IMR-90 (cell line): ENCODE results near the gene CHRM1. TPM values are rescaled to one million over a fixed set of nuclear protein-coding genes. Genes with fewer than 3 reads are reported as not detected.

Experiments used
- ATAC-seq: fragments of 200-7000 bp; cut with Tn5 transposase; 2 replicates; pipeline ENCODE4 v1.9.1; 2020; ENCODE audit warnings: low read depth, mild to moderate bottlenecking, moderate library complexity
- BruUV-seq: library from RNA; stranded (reverse); fragments of 400-500 nt; replicated peaks from 2 replicates; lab custom pipeline; 2021; lab: Mats Ljungman, UMichigan
- CTCF ChIA-PET: fragments of 300-600 bp; formaldehyde crosslinking; extraction: SDS; loops from one replicate; lab custom pipeline; 2021; ENCODE audit warnings: antibody characterized with exemption; lab: Yijun Ruan, JAX
- POLR2A ChIA-PET: fragments of 300-600 bp; sonication (Branson Sonifier 250); formaldehyde crosslinking; loops from one replicate; lab custom pipeline; 2022; ENCODE audit warnings: antibody characterized with exemption; ENCODE audit not compliant: unreplicated experiment; lab: Charles Lee
- DNase-seq: peaks from one replicate; pipeline ENCODE4 v3.0.0; 2013
- H2AFZ ChIP-seq: replicated peaks from 2 replicates; pipeline ENCODE3; 2013; ENCODE audit warnings: low read length, mild to moderate bottlenecking; ENCODE audit not compliant: poor library complexity
- H2AK5ac ChIP-seq: 2 replicates; pipeline ENCODE4 v1.6.1; 2013; ENCODE audit warnings: low read depth, low read length, inconsistent platforms
- H2AK9ac ChIP-seq: replicated peaks from 2 replicates; pipeline ENCODE3; 2013; ENCODE audit warnings: mild to moderate bottlenecking, low read depth, low read length, moderate library complexity; ENCODE audit not compliant: poor library complexity
- H2BK120ac ChIP-seq: 2 replicates; pipeline ENCODE4 v1.6.1; 2013; ENCODE audit warnings: low read depth, low read length, inconsistent platforms
- H2BK15ac ChIP-seq: 3 replicates; pipeline ENCODE4 v1.6.1; 2013; ENCODE audit warnings: low read depth, low read length, inconsistent platforms
- H2BK20ac ChIP-seq: 2 replicates; pipeline ENCODE4 v1.6.1; 2013; ENCODE audit warnings: low read depth, mild to moderate bottlenecking, inconsistent platforms, low read length, moderate library complexity
- H2BK5ac ChIP-seq: 2 replicates; pipeline ENCODE4 v1.6.1; 2013; ENCODE audit warnings: mild to moderate bottlenecking, low read depth, low read length, inconsistent platforms; ENCODE audit not compliant: poor library complexity, severe bottlenecking
- H3K14ac ChIP-seq: replicated peaks from 2 replicates; pipeline ENCODE4 v1.6.1; 2013; ENCODE audit warnings: low read depth, low read length, inconsistent platforms
- H3K18ac ChIP-seq: 2 replicates; pipeline ENCODE4 v1.6.1; 2013; ENCODE audit warnings: low read depth, low read length, control low read depth
- H3K23ac ChIP-seq: 2 replicates; pipeline ENCODE4 v1.6.1; 2013; ENCODE audit warnings: low read depth, low read length, inconsistent platforms
- H3K27ac ChIP-seq: 2 replicates; pipeline ENCODE4 v1.5.1; 2013; ENCODE audit warnings: mild to moderate bottlenecking, control low read depth, low read length; ENCODE audit not compliant: insufficient read depth
- H3K27me3 ChIP-seq: 2 replicates; pipeline ENCODE4 v1.6.1; 2013; ENCODE audit warnings: low read length; ENCODE audit not compliant: control insufficient read depth, insufficient read depth
- H3K36me3 ChIP-seq: 2 replicates; pipeline ENCODE4 v1.6.1; 2013; ENCODE audit warnings: low read length, mixed read lengths; ENCODE audit not compliant: control insufficient read depth, insufficient read depth
- H3K4ac ChIP-seq: 2 replicates; pipeline ENCODE4 v1.6.1; 2013; ENCODE audit warnings: low read depth, low read length, inconsistent platforms
- H3K4me1 ChIP-seq: 2 replicates; pipeline ENCODE4 v1.6.1; 2013; ENCODE audit warnings: low read length, mixed read lengths; ENCODE audit not compliant: control insufficient read depth, insufficient read depth
- H3K4me2 ChIP-seq: 2 replicates; pipeline ENCODE4 v1.6.1; 2013; ENCODE audit warnings: low read depth, mild to moderate bottlenecking, control low read depth, low read length, moderate library complexity
- H3K4me3 ChIP-seq: 2 replicates; pipeline ENCODE4 v1.5.1; 2013; ENCODE audit warnings: low read depth, mild to moderate bottlenecking, control low read depth, low read length, moderate library complexity; ENCODE audit not compliant: insufficient read depth
- H3K56ac ChIP-seq: 2 replicates; pipeline ENCODE4 v1.6.1; 2013; ENCODE audit warnings: low read length, inconsistent platforms; ENCODE audit not compliant: insufficient read depth; ENCODE audit errors: extremely low read depth
- H3K79me1 ChIP-seq, 2 experiments: 2 replicates each; pipeline ENCODE4 v1.6.1; 2013; ENCODE audit warnings: low read length in 2 of 2, inconsistent platforms in 1 of 2, low read depth in 1 of 2
- H3K9ac ChIP-seq: 2 replicates; pipeline ENCODE4 v1.6.1; 2013; ENCODE audit warnings: low read depth, low read length, control low read depth
- H3K9me1 ChIP-seq: 2 replicates; pipeline ENCODE4 v1.6.1; 2013; ENCODE audit warnings: low read length, inconsistent platforms; ENCODE audit not compliant: insufficient read depth
- H3K9me3 ChIP-seq: 2 replicates; pipeline ENCODE4 v1.6.1; 2013; ENCODE audit warnings: low read length; ENCODE audit not compliant: control insufficient read depth, insufficient read depth
- H4K20me1 ChIP-seq: 2 replicates; pipeline ENCODE4 v1.6.1; 2013; ENCODE audit warnings: low read length, inconsistent platforms; ENCODE audit not compliant: insufficient read depth
- H4K5ac ChIP-seq: 2 replicates; pipeline ENCODE4 v1.6.1; 2013; ENCODE audit warnings: mild to moderate bottlenecking, low read depth, low read length, control low read depth
- H4K8ac ChIP-seq, 2 experiments: 2 replicates each; pipeline ENCODE4 v1.6.1; 2013; ENCODE audit warnings: low read depth in 2 of 2, low read length in 2 of 2, control low read depth in 1 of 2, inconsistent platforms in 1 of 2
- H4K91ac ChIP-seq: 2 replicates; pipeline ENCODE4 v1.6.1; 2013; ENCODE audit warnings: low read depth, low read length, inconsistent platforms; ENCODE audit not compliant: insufficient read depth
- CEBPB ChIP-seq: IDR thresholded peaks from 2 replicates; pipeline ENCODE4 v1.6.1; 2012; ENCODE audit warnings: low read depth, low read length, improper control_type of control experiment
- CHD1 ChIP-seq: IDR thresholded peaks from 2 replicates; pipeline ENCODE4 v1.6.1; 2012; ENCODE audit warnings: low read depth, low read length, improper control_type of control experiment
- MXI1 ChIP-seq: IDR thresholded peaks from 2 replicates; pipeline ENCODE4 v1.6.1; 2012; ENCODE audit warnings: low read depth, mild to moderate bottlenecking, low read length, moderate library complexity, borderline replicate concordance
- RAD21 ChIP-seq: IDR thresholded peaks from 2 replicates; pipeline ENCODE4 v1.6.1; 2012; ENCODE audit warnings: low read length, improper control_type of control experiment
- RFX5 ChIP-seq: IDR thresholded peaks from 2 replicates; pipeline ENCODE4 v1.8.0; 2012; ENCODE audit warnings: low read depth, mild to moderate bottlenecking, low read length, moderate library complexity
- SMC3 ChIP-seq: fragments of 150-350 bp; IDR thresholded peaks from 2 replicates; pipeline ENCODE4 v1.6.1; 2016; ENCODE audit warnings: low read depth, mild to moderate bottlenecking, antibody characterized with exemption, low read length, moderate library complexity
- WGBS, 2 experiments: methylation state at CpG; one replicate each; pipeline versions ENCODE4 v1.1.5 to v1.1.7; 2013; ENCODE audit warnings: missing lambda C conversion rate in 2 of 2; ENCODE audit not compliant: insufficient read length in 1 of 2; ENCODE audit errors: extremely low coverage in 2 of 2; 5-methylcytosine and 5-hydroxymethylcytosine counted together
- dilution Hi-C: fragments of 300-500 bp; cut with HindIII; formaldehyde crosslinking; loops from one replicate; pipeline ENCODE4 v1.14.3; 2018; ENCODE audit warnings: low sequenced_read_pairs; ENCODE audit not compliant: unreplicated experiment
- in situ Hi-C: fragments of 300-500 bp; cut with MboI; formaldehyde crosslinking; loops from 3 replicates; pipeline ENCODE4 v1.14.3; 2019; ENCODE audit warnings: low sequenced_read_pairs, inconsistent platforms, mixed read lengths
- intact Hi-C: fragments of 100-400 bp; cut with micrococcal nuclease; formaldehyde crosslinking; loops from 2 replicates; pipeline ENCODE4 v1.10.0; 2022
- polyA plus RNA-seq, 3 experiments: library from polyadenylated mRNA; depleted of rRNA; stranded (reverse); fragments of >200 nt; gene quantifications; 2 replicates each; pipeline ENCODE4 v1.2.3, GENCODE V29; 2012; ENCODE audit warnings: low replicate concordance in 1 of 3
- total RNA-seq: library from RNA; depleted of rRNA; stranded (reverse); fragments of >200 nt; gene quantifications from 2 replicates; pipeline ENCODE4 v1.2.3, GENCODE V29; 2012

CHRM1 gene
- total and polyA plus RNA-seq, 2 of the 4 experiments (the other 2 are of a cell fraction), result not detected

- ChIA-PET POLR2A (interaction anchor here (0.6 to 1.4 kb wide), 3 partner anchors 8 to 506 kb away, joined by 3 to 8 read pairs (median 5); partner anchors contain the start of gene SLC3A2), CTCF (no interaction called here)
- no peak overlapping the region for H2BK15ac ChIP-seq
- H3K23ac ChIP-seq, result peak overlapping the region; percentile 59; the same call in 1 of the 2 replicates
- H3K14ac ChIP-seq, result no peak overlapping the region
- H3K9me1 ChIP-seq, result peaks cover 21% of the 10 kb centered on the region; the same call in 1 of the 2 replicates
- no peak for TF ChIP-seq RFX5
- TF ChIP-seq CHD1, result no peak
- TF ChIP-seq RAD21, result no peak
- no peak for TF ChIP-seq SMC3
- TF ChIP-seq CEBPB, result no peak
- TF ChIP-seq MXI1, result no peak
- no peaks in the 10 kb centered on the region for H3K27me3 ChIP-seq
- H2AK5ac ChIP-seq, result no peak overlapping the region
- dilution Hi-C loops, result no loop called here
- no peak overlapping the region for H3K4ac ChIP-seq
- no peak overlapping the region for H4K8ac ChIP-seq
- DNase-seq (no peak), ATAC-seq (no peak)
- H3K9ac ChIP-seq, result no peak overlapping the region
- no peak overlapping the region for H2AK9ac ChIP-seq
- H4K20me1 ChIP-seq, result peaks cover 61% of the 10 kb centered on the region
- no peak overlapping the region for H2AFZ ChIP-seq
- H3K4me3 ChIP-seq, result no peak overlapping the region
- H4K5ac ChIP-seq, result no peak overlapping the region
- no peak overlapping the region for H3K18ac ChIP-seq
- no peaks in the 10 kb centered on the region for H3K9me3 ChIP-seq
- no peak overlapping the region for H2BK120ac ChIP-seq
- H3K36me3 ChIP-seq, result peaks cover 54% of the 10 kb centered on the region
- H3K4me1 ChIP-seq, result peaks cover 17% of the 10 kb centered on the region; the same call in 1 of the 2 replicates
- 80% methylated on average over 1 of the region's 2 CpGs; no CpG with 5 or more reads in 1 of the 2 experiments for WGBS, 2 experiments
- no peak overlapping the region for H2BK5ac ChIP-seq
- H4K91ac ChIP-seq, result no peak overlapping the region
- peaks cover 18 to 52% of the 10 kb centered on the region in 2 experiments for H3K79me1 ChIP-seq
- BruUV-seq, result no TSS peak
- H3K56ac ChIP-seq, result no peak overlapping the region
- no peak overlapping the region for H2BK20ac ChIP-seq
- no peak overlapping the region for H3K27ac ChIP-seq
- in situ Hi-C loops, result loop anchor here (25.0 kb wide), 1 partner anchor 773 kb away; the partner anchor contains the start of gene ATL3
- intact Hi-C loops, result no loop called here
- no peak overlapping the region for H3K4me2 ChIP-seq
These were observed 32.1 kb downstream of the CHRM1 start for GRCh38 chr11:62889126-62889483.
